Fibroblast of skin of right biceps (primary cell): ENCODE measurements around the gene TUBB4B.
A peak's percentile ranks its signal among the peaks of the same experiment; 100 is the strongest.

Experiments
- DNase-seq: peaks from one replicate; pipeline ENCODE4 v3.0.0-alpha.2; 2013

The TUBB4B gene

DNA sequence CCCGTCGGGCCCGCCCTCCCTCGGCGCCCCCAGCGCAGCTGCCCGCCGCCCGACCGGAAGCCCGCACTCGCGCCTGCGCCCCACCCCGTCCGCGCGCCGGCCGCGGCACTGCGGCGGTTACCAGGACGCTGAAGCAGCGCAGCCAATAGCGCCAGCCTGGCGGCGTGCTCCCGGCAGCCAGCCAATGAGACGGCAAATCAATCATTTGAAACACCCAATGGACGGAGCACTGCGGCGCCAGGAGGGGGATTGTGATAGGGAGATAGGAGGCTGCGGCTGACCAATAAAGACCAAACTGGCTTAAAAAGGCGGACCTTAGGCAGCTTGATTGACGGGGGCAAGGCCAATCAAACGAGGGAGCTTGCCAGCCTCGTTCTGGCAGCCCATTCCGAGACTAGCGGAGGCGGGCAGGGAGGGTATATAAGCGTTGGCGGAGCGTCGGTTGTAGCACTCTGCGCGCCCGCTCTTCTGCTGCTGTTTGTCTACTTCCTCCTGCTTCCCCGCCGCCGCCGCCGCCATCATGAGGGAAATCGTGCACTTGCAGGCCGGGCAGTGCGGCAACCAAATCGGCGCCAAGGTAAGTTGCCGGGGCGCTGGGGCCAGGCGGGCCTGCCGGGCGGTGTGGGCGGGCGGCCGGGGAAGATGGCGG lies at the start of gene TUBB4B:
Gene TUBB4B (plus strand): TSS at position 447 of the 649 bp plus-strand sequence. CDS start 74 bp downstream, at position 521.
- peak; percentile 100 for DNase-seq

DNA sequence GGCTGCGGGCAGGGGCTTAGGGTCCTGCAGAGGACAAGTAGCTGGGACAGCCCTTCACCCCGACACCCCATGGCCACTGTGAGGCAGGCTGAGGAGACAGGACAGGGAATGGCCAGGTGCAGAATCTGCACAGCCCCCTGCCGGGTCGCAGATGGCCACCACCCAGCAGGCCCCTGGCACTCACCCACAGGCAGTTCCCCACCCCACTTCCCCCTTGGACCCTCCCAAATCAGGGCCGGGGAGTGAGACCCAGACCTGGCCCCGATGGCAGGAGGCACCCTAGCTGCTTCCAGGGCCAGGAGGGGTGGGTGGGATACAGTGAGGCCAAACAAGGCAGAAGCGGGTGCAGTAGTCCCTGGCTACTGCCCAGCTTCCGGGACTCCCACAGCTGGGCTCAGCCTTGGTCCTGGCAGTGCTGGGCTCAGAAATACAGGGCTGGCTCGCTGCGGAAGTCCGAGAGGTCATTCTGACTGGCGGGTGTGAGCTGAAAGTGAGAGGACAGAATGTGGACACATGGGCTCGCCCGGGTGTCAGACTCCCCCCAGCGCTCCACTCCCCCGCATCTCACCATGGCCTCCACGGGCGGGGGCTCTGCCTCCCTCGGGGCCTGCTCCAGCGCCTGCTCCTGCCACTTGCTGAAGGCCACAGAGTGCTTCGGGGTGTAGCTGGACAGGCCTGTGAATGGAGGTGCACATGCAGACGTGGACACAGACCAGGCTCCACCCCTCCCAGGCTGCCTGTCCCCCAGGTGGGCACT lies 49.2 kb upstream of the TUBB4B start:
- no peak for DNase-seq

GRCh38 chr9:137192448-137192780 lies 48.7 kb upstream of the TUBB4B start:
- DNase-seq, result no peak

- no peak for DNase-seq
Measured at GRCh38 chr9:137192859-137193258, 48.2 kb upstream of the TUBB4B start.

DNA sequence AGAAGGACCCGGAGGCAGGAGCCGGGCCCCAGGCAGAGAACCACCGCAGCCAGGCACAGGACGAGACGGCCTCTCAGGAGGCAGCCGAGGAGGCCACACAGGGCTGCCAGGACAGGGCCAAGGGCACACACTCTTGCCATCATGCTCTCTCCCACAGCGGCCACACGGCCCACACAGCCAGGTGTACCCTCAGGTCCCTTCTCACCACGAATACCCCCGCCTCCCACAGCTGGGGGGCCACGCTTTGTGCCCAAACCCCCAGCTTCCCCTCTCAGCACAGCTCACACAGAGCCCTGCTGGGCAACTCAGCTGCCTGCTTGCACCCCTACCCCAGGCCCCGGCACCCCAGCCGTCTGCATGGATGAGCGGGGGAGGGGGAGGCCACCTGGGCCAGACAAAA lies 47.3 kb upstream of the TUBB4B start:
- DNase-seq, result no peak

DNA sequence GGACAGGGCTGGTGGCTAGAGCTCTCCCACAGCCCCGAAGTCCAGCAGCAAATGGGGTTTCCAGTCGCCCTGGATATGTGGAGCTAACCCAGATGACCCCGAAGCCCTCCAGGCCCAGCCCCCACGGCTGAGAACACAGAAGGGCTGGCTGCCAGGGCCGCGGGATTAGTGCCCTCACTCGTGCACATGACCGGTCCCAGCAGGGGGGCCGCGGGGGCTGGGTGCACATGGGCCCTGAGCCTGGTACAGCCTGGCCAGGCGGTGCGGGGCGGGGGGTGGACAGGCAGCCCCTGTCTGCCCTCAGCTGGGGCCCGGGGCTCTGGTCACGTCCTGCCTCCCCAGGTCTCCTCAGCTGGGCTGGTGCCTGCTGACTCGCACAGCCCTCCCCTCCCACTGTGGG lies 46.7 kb upstream of the TUBB4B start:
- no peak for DNase-seq

DNA sequence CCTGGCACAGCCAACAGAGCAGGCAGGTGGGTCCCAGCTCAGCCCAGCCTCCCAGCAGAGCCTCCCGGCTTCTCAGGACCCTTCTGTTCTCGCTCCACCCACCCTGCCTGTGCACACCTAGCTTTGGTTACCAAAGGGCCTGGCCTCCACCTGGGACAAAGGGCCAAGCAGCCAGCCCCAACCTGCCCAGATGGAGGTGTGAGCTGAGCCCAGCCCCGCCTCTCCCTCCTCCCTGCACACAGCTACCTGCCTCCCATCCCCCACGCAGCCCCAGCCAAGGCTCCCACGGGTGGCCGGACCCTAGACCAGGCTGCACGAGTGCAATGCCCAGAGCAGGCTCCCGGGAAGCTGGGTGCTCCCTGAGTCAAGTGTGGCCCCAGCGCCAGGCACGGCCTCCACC lies 46.2 kb upstream of the TUBB4B start:
- no peak for DNase-seq

DNA sequence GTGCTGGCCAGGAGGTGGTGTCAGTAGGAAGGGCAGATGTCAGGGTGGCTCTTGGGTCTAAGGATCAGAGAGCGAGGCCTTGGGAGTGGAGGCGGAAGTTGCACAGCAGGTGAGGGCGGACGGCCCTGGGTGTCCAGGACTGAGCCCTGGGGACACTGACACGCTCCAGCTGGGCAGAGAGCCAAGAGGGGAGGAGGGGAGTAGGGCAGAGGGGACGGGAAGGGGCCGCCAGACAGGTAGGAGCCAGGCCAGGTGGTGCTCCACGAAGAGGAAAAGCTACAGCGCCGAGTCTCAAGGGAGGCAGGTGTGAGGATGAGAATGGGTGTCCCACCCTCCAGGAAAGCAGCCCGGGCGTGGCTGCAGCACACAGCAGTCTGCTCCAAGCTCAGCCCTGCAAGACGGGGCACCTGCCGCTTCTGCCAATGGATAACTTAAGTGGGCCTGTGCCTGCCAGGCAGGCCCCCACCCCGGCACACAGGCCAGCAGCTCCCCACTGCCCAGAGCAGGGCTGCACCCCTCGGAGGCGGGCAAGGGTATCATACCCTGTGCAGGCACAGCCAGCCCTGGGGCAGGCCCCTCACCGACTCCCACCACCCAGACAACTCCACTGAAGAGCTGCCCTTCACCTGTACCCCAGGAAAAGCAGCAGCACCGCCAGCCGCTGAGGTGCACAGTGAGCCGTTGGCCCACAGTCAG lies 45.4 kb upstream of the TUBB4B start:
- no peak for DNase-seq

DNA sequence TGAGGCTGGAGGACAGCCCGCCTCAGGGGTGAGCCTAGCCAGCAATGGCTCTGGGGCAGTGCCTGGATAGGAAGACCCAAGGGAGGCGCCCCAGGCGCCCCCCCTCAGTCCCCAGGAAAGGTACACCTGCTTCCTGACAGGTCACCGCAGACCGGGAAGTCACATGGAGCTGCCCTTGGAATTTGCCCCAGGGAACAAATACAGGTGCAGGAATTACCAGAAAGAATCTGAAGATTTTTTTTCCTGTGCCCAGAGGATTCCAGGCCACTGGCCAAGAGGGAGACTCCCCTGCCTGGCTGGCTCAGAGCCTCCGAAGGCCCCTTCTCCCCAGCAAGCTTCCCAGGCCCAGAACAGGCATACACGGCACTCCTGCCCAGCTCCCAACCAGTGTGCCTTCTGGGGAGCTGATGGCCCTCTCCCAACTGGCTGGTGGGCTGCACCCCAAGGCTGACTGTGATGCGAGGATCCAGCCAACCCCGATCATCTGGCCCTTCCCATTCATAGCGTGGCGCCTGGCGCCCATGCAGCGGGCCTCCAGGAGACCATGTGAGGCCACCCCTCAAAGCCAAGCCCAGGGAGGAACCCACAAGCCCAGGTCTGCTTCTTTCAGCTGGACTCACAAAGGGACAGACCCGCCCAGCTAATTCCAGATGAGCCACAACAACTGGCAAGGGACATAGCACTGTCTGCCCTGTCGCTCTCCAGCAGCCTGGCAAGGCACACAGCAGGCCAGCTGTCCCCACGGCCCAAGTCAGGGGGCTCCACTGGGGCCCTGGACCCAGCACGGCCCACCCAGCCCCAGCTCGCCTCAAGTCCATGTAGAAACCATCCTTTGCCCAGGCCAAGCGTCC lies 42.8 kb upstream of the TUBB4B start:
- DNase-seq, result no peak

- DNase-seq, result no peak
Measured at GRCh38 chr9:137198902-137199283, 42.2 kb upstream of the TUBB4B start.

DNA sequence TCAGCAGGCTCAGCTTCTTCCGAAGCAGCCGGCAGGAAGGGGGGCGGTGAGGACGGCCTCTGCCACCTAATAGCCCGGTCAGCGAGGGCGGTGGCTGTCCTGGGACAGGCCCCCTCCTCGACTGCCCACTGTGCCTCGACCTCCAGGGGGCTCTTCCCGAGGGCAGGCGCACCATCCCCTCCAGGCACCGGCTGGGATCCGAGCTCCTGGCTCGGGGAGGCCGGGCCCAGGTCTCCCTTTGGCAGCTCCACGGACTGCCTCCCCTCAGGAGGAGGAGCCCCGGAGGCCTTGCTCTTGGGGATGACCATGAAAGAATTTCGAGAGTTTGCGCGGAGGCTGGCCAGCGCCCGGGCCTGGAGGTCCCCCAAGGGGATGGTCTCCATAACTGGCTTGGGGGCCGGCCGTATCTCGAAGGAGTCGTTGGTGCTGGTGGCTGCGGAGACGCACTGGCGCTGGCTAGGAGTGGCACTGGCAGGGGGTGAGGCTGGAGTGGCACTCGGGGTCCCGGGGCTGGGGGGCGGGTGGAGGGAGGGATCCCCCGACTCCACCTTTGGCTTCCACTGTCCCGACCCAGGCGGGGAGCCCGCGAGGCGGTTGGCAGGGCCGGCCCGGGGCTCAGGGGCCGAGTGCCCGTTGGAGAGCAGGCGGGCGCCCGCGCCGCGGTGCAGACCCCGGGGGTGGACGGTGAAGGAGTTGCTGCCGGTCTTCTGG lies 41.5 kb upstream of the TUBB4B start:
- no peak for DNase-seq

DNA sequence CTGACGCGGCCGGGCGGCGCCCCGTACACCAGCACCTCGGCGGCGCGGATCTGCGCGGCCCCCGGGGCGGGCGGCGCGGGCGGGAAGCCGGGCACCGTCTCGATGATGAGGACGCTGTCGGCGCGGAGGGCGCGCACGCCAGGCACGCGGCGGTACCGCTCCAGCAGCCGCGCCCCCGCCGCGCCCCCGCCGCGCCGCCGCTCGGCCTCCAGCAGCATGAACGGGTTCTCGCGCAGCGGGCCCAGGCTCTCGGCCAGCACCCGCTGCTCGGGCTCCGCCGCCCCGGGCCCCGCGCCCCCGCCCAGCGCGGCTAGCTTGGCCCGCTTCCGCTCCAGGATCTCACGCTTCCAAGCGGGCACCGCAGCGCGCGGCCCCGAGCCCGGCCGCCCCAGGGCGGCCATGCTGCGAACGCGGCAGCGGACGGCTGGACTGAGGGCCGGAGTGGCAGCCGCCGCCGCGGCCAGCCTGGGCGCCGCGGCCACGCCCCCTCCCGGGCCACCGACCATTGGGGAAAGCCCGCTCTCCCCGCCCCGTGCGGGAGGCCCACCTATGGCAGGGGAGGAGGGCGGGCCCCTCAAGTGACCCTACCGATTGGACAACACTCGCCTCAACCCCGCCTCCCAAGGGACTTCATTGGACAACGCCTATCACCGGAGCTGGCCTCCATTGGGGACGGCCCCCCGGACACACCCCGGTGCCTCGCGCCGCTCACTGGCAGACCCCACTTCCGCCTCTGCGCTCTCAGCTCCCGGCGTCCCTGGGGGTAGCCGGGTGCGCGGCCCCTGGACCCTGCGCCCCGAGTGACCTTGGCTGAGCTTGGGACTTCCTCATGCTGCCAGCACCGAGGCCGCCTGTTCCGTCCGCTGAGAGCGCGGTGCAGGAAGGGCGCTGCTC lies 40.5 kb upstream of the TUBB4B start, which contains the start of gene TPRN:
Gene TPRN (minus strand): TSS at position 431 of the 894 bp plus-strand sequence. CDS start 30 bp downstream, at position 401.
- DNase-seq, result peak; percentile 100

GRCh38 chr9:137201205-137201868 lies 39.8 kb upstream of the TUBB4B start:
- no peak for DNase-seq

DNA sequence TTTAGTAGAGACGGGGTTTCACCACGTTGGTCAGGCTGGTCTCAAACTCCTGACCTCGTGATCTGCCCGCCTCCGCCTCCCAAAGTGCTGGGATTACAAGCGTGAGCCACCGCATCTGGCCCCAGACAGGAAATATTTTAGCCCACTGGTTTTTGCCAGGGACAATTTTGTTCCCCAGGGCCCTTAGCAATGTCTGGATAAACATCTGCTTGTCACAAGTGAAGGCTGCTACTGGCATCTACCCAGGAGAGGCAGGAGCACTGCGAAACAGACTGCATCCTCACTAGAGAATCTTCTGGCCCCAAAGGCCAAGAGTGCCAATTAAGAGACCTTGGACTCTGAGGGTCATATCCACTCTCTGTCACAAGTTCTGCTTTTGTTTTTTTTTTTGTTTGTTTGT lies 38.1 kb upstream of the TUBB4B start:
- DNase-seq, result no peak

- DNase-seq, result no peak
Measured at GRCh38 chr9:137204731-137205125, 36.4 kb upstream of the TUBB4B start.

GRCh38 chr9:137205126-137206069 lies 35.7 kb upstream of the TUBB4B start, which contains the start of the genes NDOR1 and TMEM203:
Gene NDOR1, plus strand, starts transcription at chr9:137205700. Its CDS starts 78 bp downstream, at chr9:137205778.
Gene TMEM203, minus strand, starts transcription at chr9:137205648. Its CDS starts 234 bp downstream, at chr9:137205414.
- peak; percentile 85 for DNase-seq

- no peak for DNase-seq
Measured at GRCh38 chr9:137206602-137207001, 34.5 kb upstream of the TUBB4B start.

- DNase-seq, result no peak
Measured at GRCh38 chr9:137211532-137211931, 29.6 kb upstream of the TUBB4B start.

DNA sequence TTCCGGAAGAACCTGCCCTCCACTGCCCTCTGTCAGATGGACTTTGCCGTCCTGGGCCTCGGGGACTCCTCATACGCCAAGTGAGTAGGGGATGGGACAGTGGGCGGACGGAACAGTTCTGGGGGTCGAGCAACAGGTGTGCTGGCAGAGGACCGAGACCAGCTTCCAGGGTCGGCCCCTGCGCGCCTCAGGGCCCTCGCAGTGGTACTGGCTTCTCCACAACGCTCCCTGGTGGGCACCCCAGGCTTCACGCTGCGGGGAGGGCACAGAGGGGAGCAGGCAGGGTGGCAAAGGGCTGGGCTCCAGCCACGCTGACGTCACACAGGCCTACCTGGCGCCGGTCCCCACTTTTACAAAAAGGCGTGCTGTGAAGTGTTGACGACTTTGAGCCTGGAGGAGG lies 28.6 kb upstream of the TUBB4B start:
- DNase-seq, result no peak
